HG03103 (cell line): Measurements from ENCODE around the gene RPL15.

Source experiments
- ATAC-seq: cut with Tn5 transposase; IDR thresholded peaks from one replicate; pipeline ENCODE4 v1.9.1; 2021; ENCODE audit warnings: low read depth; ENCODE audit not compliant: unreplicated experiment

Gene RPL15

DNA sequence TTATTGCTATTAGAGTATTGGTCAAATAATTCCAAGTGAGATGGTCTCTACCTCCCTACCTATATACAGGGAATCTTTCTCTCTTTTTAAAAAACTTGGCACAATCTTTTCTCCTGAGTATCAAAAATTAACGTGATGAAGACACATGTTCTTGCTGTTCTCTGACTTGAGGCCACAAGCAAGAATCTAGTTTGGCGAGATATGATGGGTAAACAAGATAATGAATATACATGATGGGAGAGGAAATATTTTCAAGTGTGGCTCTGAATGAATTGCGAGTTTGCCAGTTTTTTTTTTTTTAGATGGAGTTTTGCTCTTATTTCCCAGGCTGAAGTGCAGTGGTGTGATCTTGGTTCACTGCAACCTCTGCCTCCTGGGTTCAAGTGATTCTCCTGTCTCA lies 39.8 kb downstream of the RPL15 start:
- no peak for ATAC-seq

GRCh38 chr3:23959135-23959900 lies 42.4 kb downstream of the RPL15 start:
- ATAC-seq, result no peak

DNA sequence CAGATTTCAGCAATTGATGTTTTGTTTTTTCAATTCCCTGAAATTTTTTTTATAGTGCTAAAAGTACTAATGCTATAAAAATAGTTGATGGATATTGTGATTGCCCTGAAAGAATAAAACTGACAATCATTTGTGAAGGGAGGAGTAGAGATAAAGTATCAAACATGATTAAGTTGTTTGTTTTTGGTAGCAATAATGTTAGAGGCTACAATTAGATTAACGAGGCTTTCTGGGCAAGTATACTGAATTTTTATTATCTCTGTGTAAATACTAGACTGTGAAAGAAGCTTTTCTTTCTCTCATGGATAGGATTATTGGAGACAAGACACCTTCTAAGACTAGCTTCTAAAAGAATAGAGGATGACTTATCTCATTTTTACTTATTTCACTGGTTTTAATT lies 43.7 kb downstream of the RPL15 start:
- ATAC-seq, result no peak

DNA sequence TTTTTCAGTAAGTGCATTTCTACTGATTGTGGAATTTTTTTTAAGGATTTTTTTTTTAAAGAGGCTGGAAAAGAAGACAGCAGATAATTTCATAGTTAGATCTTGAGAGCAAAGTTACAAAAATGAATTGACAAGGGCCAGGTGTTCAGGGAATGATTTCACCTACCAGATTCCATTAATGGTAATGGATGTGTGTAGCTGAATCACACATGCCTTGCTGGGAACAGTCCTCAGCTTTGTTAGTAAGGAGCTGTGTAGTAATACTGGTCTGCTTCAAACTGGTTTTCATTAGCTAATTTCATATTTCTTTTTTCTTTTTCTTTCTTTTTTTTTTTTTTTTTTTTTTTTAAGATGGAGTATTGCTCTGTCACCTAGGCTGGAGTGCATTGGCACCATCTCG lies 44.1 kb downstream of the RPL15 start:
- no peak for ATAC-seq

- ATAC-seq, result no peak
Observed at GRCh38 chr3:23961913-23962312, 45.0 kb downstream of the RPL15 start.

GRCh38 chr3:23964537-23965235 lies 47.8 kb downstream of the RPL15 start:
- ATAC-seq, result no peak

GRCh38 chr3:23966328-23966727 lies 49.4 kb downstream of the RPL15 start:
- ATAC-seq, result no peak

- no peak for ATAC-seq
Observed at GRCh38 chr3:23968463-23969184, 51.7 kb downstream of the RPL15 start.

DNA sequence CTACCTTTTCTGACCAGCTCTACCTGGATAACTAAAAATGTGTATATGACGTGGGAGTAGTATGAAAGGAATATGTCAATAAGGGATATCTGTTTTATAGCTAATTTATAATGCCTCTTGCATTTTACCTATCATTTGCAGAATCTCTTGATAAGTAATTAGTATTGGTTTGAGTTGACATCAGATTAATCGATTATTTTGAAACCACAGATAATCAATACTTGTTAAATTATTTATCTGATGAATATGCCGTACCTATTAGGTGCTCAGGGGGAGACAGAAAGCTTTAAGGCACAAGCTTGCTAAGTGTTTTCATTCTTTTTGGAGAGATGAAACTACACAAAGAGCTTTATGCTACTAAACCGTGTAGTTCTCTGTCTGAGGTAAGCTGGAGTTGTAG lies 52.5 kb downstream of the RPL15 start:
- no peak for ATAC-seq
